PC-3 (cell line): ENCODE results near the gene EXOC4. TPM values are rescaled to one million over a fixed set of nuclear protein-coding genes. Genes with fewer than 3 reads are reported as not detected.

Experiments used
- ATAC-seq: fragments of 200-7000 bp; cut with Tn5 transposase; 2 replicates; pipeline ENCODE4 v1.9.1; 2020; ENCODE audit warnings: mild to moderate bottlenecking, moderate library complexity
- Bru-seq: library from RNA; stranded (reverse); fragments of 400-500 nt; gene quantifications from one replicate; lab custom pipeline; 2021; lab: Mats Ljungman, UMichigan
- BruChase-seq, 2 experiments: library from RNA; stranded (reverse); fragments of 400-500 nt; gene quantifications; one replicate each; lab custom pipeline; 2021; lab: Mats Ljungman, UMichigan
- BruUV-seq: library from RNA; stranded (reverse); fragments of 400-500 nt; replicated peaks from 2 replicates; lab custom pipeline; 2021; lab: Mats Ljungman, UMichigan
- CTCF ChIA-PET: fragments of 300-600 bp; sonication (Branson Sonifier 250); formaldehyde crosslinking; loops from one replicate; lab custom pipeline; 2022; ENCODE audit warnings: antibody characterized with exemption; lab: Charles Lee
- POLR2A ChIA-PET: fragments of 300-600 bp; sonication (Branson Sonifier 250); formaldehyde crosslinking; loops from one replicate; lab custom pipeline; 2022; ENCODE audit warnings: antibody characterized with exemption; ENCODE audit not compliant: unreplicated experiment; lab: Charles Lee
- DNase-seq: peaks from one replicate; pipeline ENCODE4 v3.0.0-alpha.2; 2015
- H2AFZ ChIP-seq: fragments of 300-600 bp; sonication (generic); 2 replicates; pipeline ENCODE4 v1.6.0; 2016; ENCODE audit warnings: antibody characterized with exemption, low read length
- H3F3A ChIP-seq: fragments of 300-600 bp; sonication (generic); one replicate; pipeline ENCODE4 v1.6.0; 2017; ENCODE audit warnings: antibody characterized with exemption, low read length, control low read depth, mild to moderate bottlenecking; ENCODE audit not compliant: unreplicated experiment
- H3K27ac ChIP-seq: fragments of 300-600 bp; sonication (generic); 2 replicates; pipeline ENCODE4 v1.5.1; 2016; ENCODE audit warnings: mild to moderate bottlenecking, low read length
- H3K27me3 ChIP-seq: fragments of 300-600 bp; sonication (generic); 2 replicates; pipeline ENCODE4 v1.6.1; 2016; ENCODE audit warnings: low read length, mixed read lengths
- H3K36me3 ChIP-seq: fragments of 300-600 bp; sonication (generic); 2 replicates; pipeline ENCODE4 v1.6.1; 2016; ENCODE audit warnings: low read depth, mixed run types, low read length, mixed read lengths
- H3K4me1 ChIP-seq: fragments of 300-600 bp; sonication (generic); 2 replicates; pipeline ENCODE4 v1.5.1; 2016; ENCODE audit warnings: low read length; ENCODE audit not compliant: insufficient read depth
- H3K4me2 ChIP-seq: fragments of 300-600 bp; sonication (generic); 2 replicates; pipeline ENCODE4 v1.6.0; 2016; ENCODE audit warnings: low read length
- H3K4me3 ChIP-seq: fragments of 300-600 bp; sonication (generic); 2 replicates; pipeline ENCODE4 v1.5.1; 2016; ENCODE audit warnings: mild to moderate bottlenecking, low read length, mixed read lengths
- H3K79me2 ChIP-seq: fragments of 300-600 bp; sonication (generic); 2 replicates; pipeline ENCODE4 v1.6.1; 2017; ENCODE audit warnings: low read length, mixed read lengths
- H3K9ac ChIP-seq: fragments of 300-600 bp; sonication (generic); 2 replicates; pipeline ENCODE4 v1.6.0; 2016; ENCODE audit warnings: mild to moderate bottlenecking, low read length
- H3K9me2 ChIP-seq: fragments of 300-600 bp; sonication (generic); replicated peaks from 2 replicates; pipeline ENCODE4 v1.6.1; 2016; ENCODE audit warnings: mixed run types, low read length, mixed read lengths
- H3K9me3 ChIP-seq: fragments of 300-600 bp; sonication (generic); 2 replicates; pipeline ENCODE4 v1.6.1; 2016; ENCODE audit warnings: low read length, mixed read lengths
- H4K20me1 ChIP-seq: fragments of 300-600 bp; sonication (generic); 2 replicates; pipeline ENCODE4 v1.6.1; 2016; ENCODE audit warnings: low read length, mixed read lengths
- EZH2 ChIP-seq: fragments of 300-600 bp; sonication (generic); IDR thresholded peaks from one replicate; pipeline ENCODE4 v1.6.1; 2017; ENCODE audit warnings: antibody characterized with exemption, mild to moderate bottlenecking, low read length; ENCODE audit not compliant: unreplicated experiment
- EZH2phosphoT487 ChIP-seq: fragments of 300-600 bp; sonication (generic); IDR thresholded peaks from 2 replicates; pipeline ENCODE4 v1.6.1; 2018; ENCODE audit warnings: mild to moderate bottlenecking, antibody characterized with exemption, low read length, borderline replicate concordance
- intact Hi-C: fragments of 100-400 bp; cut with micrococcal nuclease; formaldehyde crosslinking; loops from 2 replicates; pipeline ENCODE4 v1.9.0; 2023
- long read RNA-seq: library from polyadenylated mRNA; unstranded; transcript quantifications from one replicate; pipeline ENCODE4 v2.0.0, GENCODE V29; 2021; ENCODE audit not compliant: unreplicated experiment
- total RNA-seq: library from RNA; depleted of rRNA; stranded (reverse); fragments of >200 nt; gene quantifications from 2 replicates; pipeline ENCODE4 v1.2.3, GENCODE V29; 2014; rRNA removed
- TF ChIP-seq, protein P1 (sequence below): fragments of 300-600 bp; sonication (generic); conservative IDR thresholded peaks from 2 replicates; pipeline ENCODE4 v1.5.1; 2017; ENCODE audit warnings: antibody characterized with exemption, low read depth, mild to moderate bottlenecking, low read length

The EXOC4 gene
- total RNA-seq (43.5 and 45.8 TPM in 2 replicates), Bru-seq, nascent RNA (percentile 84 among the genes with signal in this experiment), BruChase-seq, experiment 1, labeled RNA remaining after a 6-hour chase (percentile 63 among the genes with signal in this experiment), BruChase-seq, experiment 2, labeled RNA remaining after a 2-hour chase (percentile 74 among the genes with signal in this experiment)
- long read RNA-seq, full-length matches to known transcripts, result 118 of 161 reads
- long read RNA-seq, partial matches to known transcripts, result 18 of 161 reads
- long read RNA-seq, other reads (novel, unspliced or antisense), result 25 of 161 reads

DNA sequence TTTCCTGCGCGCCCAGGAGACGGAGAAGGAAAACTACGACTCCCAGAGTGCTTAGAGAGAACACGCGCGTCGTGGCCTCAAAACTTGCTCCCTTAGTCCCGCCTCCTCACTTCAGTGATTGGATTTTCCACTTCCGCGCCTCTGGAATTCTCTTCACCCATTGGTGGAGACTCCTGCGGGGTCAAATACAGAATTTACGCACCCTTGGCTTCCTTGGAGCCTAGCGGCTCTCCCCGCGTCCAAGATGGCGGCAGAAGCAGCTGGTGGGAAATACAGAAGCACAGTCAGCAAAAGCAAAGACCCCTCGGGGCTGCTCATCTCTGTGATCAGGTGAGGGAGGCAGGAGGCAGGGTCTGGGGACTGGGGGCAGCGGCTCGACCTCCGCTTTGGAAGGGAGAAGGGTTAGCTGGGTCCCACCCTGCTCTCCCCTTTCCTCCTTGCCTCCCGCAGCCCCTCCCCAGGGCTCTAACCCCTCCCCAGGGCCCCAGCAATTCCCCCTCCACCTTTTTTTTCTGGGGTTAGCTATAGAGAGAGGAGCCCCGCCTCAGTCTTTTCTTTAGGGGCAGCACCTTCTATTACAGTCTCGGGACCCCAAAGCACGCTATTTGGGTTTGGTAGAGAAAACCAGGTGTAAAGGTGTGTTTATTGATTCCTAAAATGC is at the start of gene EXOC4:
Gene EXOC4, plus strand, starts transcription at position 221 of the 661 bp plus-strand sequence.
- Histone ChIP-seq H3K9me3 (no peaks in the 10 kb centered on the region), H3K4me2 (peak within 1 kb of the TSS; percentile 94), H3K4me1 (peaks cover 5% of the 10 kb centered on the region; the same call in 1 of the 2 replicates), H3K79me2 (peaks cover 50% of the 10 kb centered on the region), H3F3A (no peaks in the 10 kb centered on the region), H3K9me2 (no peaks in the 10 kb centered on the region), H2AFZ (peak within 1 kb of the TSS; percentile 81), H3K27me3 (no peaks in the 10 kb centered on the region), H3K36me3 (no peaks in the 10 kb centered on the region), H3K4me3 (peak within 1 kb of the TSS; percentile 99), H3K9ac (peak within 1 kb of the TSS; percentile 88), H3K27ac (peak within 1 kb of the TSS; percentile 19; the same call in 1 of the 2 replicates), H4K20me1 (no peaks in the 10 kb centered on the region)
- ChIA-PET POLR2A (interaction anchor here (0.5 kb wide), 1 partner anchor 14 kb away, joined by 10 read pairs; no protein-coding TSS in a partner anchor), CTCF (no interaction called here)
- intact Hi-C loops, result loop anchor here (1.0 to 10.0 kb wide), 2 partner anchors 171 to 602 kb away; partner anchors contain the start of gene CHCHD3
- DNase-seq (peak; percentile 97), ATAC-seq (peak; percentile 99)
- BruUV-seq, result TSS peak; percentile 68
- TF ChIP-seq, protein P1, sequence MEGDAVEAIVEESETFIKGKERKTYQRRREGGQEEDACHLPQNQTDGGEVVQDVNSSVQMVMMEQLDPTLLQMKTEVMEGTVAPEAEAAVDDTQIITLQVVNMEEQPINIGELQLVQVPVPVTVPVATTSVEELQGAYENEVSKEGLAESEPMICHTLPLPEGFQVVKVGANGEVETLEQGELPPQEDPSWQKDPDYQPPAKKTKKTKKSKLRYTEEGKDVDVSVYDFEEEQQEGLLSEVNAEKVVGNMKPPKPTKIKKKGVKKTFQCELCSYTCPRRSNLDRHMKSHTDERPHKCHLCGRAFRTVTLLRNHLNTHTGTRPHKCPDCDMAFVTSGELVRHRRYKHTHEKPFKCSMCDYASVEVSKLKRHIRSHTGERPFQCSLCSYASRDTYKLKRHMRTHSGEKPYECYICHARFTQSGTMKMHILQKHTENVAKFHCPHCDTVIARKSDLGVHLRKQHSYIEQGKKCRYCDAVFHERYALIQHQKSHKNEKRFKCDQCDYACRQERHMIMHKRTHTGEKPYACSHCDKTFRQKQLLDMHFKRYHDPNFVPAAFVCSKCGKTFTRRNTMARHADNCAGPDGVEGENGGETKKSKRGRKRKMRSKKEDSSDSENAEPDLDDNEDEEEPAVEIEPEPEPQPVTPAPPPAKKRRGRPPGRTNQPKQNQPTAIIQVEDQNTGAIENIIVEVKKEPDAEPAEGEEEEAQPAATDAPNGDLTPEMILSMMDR, result no peak
- TF ChIP-seq EZH2phosphoT487 (no peak), EZH2 (no peak)

DNA sequence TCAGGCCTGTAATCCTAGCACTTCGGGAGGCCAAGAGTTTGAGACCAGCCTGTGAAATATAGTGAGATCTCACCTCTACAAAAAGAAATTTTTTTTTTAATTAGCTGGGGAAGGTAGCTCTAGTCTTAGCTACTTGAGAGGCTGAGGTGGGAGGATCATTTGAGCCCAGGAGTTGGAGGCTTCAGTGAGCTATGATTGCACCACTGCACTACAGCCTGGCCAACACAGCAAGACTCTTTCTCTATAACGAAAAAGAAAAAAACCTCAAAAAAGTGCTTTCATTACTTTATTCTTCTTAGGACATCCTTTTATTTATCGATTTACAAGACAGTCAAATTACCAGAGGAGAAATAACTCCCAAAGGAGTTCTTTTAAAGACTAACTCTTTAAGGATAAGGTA is 49.4 kb upstream of the EXOC4 start:
- POLR2A ChIA-PET, result no interaction called here
- ATAC-seq (no peak), DNase-seq (no peak)
- Histone ChIP-seq H3K9me3 (no peaks in the 10 kb centered on the region), H3K27ac (no peak overlapping the region), H3K4me2 (no peak overlapping the region), H3K4me1 (no peaks in the 10 kb centered on the region), H3K36me3 (no peaks in the 10 kb centered on the region), H3F3A (no peaks in the 10 kb centered on the region), H3K4me3 (no peak overlapping the region), H2AFZ (no peak overlapping the region), H3K9ac (no peak overlapping the region), H3K27me3 (peaks cover 13% of the 10 kb centered on the region; the same call in 1 of the 2 replicates), H3K79me2 (no peaks in the 10 kb centered on the region), H4K20me1 (no peaks in the 10 kb centered on the region), H3K9me2 (no peaks in the 10 kb centered on the region)
- TF ChIP-seq, protein P1, result no peak
- no peak for TF ChIP-seq EZH2phosphoT487
- no peak for TF ChIP-seq EZH2
- no TSS peak for BruUV-seq
- intact Hi-C loops, result no loop called here
- CTCF ChIA-PET, result no interaction called here
